GM21717 (cell line): ENCODE measurements around the gene OTUB2.

Experiments
- ATAC-seq: cut with Tn5 transposase; IDR thresholded peaks from one replicate; pipeline ENCODE4 v1.9.1; 2021; ENCODE audit warnings: mild to moderate bottlenecking, moderate library complexity; ENCODE audit not compliant: unreplicated experiment

Gene OTUB2

DNA sequence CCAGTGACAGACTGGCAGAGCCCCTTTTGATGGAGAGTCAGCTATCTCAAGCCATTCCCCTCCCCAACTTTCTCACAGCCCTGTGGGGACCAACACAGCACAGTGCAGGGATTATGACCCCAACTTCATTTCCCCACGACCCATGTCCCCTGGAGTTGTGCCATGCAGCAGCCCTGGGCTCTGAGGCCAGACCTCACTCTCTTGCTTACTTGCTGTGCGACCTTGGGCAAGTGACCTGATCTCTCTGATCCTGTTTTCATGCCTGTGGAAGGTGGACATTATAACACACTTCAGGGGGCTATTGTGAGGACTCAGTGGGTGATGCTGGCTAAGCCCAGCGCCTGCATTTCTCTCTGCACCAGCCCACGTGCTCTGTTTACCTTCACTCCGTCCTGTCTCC is 14.1 kb downstream of the OTUB2 start:
- no peak for ATAC-seq

DNA sequence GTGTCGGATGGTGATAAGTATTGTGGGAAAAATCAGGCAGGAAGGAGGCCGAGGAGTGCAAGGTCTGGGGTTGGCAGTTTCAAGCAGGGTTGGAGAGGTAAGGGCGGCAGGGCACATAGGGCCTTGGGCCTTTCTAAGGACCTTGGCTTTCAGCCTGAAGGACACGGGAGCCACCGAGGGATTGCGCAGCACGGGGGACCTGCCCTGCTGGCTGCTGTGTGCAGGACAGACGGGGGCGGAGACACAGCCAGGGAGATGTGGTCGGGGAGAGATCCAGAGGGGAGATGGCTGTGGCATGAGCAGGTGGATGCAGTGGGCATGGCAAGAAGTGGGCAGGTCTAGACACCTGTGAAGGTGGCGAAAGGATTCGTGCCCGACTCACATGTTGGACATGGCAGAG is 14.7 kb downstream of the OTUB2 start:
- no peak for ATAC-seq

DNA sequence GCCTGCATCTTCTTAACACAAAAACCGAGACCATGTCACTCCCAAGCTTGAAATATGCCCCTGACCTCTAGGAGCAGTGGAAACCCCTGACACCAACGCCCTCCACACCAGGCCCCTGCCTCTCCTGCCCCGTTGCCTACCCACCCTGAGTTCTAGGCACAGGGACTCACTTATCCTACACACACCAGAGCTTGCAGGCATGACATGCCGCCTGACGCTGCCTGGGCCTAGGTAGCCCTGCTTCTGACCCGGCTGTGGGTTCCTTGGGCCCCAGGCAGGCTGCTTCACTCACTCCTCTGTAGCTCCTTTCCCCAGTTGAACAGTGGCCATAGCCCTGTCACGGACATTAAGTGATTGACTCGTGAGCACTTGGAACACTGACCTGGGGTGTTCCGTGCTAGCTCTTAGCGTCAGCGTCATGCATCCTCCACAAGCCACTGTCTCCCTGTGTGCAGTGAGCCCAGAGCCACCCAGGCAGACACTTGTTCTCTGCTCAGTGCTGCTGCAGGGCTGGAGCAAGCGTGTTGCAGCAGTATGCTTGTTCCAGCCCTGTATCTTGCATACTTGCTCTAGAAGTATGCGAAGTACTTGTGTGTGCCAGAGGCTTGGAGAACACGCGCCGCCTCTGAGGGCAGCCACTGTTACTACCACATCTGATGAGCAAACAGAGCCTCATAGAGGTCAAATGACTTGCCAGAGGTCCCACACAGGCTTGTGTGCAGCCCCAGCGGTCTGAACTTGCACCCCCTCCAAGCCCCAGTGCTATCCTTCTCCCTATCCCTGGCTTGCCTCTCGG is 15.6 kb downstream of the OTUB2 start:
- no peak for ATAC-seq

DNA sequence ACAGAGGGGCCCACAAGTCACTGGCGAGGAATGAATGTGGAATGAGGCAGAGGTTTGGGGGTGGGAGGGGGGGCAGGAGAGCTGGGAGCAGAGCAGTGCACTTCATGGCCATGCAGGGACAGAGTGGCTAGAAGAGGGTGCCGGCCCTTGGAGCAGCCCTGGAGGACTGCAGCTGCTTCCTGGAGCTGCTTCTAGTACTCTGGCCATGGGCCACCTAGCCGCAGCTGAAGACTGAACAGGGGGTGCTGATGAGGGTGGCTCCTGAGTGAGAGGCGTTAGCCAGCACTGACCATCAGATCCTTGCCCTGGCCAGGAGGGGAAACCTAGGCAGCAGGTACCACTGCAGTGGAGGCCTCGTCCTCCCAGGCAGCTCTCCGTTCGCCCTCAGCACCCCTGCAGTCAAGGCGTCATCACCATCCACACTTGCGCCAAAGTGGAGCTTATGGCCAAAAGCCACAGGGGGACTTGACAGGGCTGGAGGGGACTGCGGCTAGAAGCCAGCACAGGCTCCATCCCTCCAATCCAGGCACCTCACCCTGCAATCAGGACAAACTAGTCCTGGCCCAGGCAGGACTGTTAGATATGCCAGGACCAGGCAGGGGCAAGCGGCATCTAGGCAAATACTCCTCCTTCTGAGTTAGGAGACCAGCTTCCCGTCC is 16.4 kb downstream of the OTUB2 start:
- no peak for ATAC-seq

DNA sequence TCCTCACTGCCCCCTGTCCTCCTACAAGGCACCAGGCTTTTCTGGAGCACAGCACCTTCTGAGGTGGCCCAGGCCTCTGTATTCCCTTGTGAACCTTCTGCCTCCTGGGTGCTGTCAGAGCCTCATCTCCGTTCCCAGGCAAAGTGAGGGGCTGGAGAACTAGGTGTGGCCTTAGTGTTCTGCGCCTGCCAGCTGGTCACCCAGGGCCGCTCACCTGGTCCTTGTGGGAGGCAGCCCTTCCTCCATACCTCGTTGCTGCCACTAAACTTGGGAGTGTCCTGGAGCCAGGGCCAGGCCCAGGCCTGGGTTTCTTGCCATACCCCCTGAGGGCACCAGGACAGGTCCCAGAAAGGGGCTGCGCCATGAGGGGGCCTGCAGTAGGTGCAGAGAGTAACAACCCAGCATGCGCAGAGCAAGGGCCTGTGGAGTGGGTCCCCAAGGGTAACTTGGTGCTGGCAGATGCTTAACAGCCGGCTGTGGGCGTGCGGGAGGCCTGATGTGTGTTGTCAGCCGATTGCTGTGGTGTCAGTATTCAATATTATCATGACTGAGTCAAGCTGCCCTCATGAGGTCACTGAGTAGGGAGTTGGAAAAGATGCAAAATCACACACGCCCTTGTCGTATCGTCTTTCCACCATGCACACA is 17.1 kb downstream of the OTUB2 start:
- no peak for ATAC-seq

DNA sequence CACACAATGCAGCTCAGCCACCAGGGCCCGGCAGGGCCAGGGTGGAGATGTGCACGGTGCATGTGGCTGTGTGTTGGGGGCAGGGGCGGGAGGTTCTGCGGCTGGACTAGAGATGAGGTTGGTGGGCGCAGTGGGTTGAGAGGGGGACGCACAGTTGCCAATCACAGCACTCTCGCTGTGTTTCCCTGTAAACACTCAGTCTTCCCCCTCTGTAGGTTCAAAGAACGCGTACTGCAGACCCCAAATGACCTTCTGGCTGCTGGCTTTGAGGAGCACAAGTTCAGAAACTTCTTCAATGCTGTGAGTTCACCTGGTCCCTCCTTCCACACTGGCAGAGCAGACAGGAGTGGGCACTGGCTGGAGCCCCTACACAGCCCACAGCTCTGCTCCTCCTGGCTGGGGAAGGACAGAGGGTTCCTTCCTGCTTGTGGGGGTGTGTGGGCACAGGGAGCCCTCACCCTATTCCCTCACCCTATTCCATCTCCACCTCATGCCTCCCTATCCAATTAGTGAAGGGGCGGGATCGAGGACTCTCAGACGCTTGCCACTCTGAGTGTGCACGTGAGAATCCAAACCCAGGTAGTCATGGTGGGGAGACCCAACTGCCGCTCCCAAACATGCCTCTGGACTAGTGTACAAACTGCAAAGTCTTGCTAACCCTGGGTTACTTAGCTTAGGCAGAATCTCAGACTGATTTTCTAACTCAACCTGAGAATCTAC is 17.8 kb downstream of the OTUB2 start:
- no peak for ATAC-seq

DNA sequence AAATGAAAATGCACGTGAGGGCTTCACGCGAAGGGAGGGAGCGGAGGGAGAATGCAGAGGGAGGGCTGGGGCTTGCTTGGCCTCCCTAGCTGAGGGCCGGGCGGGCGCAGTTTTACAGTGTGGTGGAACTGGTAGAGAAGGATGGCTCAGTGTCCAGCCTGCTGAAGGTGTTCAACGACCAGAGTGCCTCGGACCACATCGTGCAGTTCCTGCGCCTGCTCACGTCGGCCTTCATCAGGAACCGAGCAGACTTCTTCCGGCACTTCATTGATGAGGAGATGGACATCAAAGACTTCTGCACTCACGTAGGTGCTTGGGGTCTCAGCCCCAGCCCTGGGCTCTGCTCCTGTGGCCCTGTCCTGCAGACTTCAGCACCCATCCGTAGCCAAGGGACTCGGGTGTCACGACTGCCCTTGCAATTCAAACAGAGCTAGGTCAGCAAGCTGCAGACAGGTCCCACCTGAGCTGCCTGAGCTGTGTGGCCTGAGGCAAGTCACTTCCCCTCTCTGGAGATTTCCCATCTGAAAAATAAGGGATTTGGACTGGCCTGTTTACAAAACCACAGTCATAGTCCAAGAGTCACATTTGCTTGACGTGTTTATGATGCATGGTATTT is 18.4 kb downstream of the OTUB2 start:
- ATAC-seq: no peak

DNA sequence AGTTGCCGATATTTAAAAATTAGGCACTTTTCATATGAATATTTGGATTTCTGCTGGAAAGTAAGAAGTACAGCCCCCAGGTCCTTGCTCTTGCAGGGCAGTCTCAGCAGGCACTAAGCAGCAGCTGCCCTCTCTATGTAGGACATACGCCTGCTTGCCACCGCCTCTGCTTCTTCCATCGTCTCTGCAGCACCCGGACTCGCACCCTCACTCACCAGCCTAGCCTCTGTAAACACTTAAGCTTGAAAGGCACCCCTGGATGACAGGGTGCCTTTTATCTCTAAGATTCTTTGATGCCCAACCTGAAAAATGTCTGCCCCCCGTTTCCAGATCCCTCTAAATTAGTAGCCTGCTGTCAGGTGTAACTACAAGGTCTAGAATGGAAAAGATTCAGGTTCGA is 19.0 kb downstream of the OTUB2 start:
- no peak for ATAC-seq

DNA sequence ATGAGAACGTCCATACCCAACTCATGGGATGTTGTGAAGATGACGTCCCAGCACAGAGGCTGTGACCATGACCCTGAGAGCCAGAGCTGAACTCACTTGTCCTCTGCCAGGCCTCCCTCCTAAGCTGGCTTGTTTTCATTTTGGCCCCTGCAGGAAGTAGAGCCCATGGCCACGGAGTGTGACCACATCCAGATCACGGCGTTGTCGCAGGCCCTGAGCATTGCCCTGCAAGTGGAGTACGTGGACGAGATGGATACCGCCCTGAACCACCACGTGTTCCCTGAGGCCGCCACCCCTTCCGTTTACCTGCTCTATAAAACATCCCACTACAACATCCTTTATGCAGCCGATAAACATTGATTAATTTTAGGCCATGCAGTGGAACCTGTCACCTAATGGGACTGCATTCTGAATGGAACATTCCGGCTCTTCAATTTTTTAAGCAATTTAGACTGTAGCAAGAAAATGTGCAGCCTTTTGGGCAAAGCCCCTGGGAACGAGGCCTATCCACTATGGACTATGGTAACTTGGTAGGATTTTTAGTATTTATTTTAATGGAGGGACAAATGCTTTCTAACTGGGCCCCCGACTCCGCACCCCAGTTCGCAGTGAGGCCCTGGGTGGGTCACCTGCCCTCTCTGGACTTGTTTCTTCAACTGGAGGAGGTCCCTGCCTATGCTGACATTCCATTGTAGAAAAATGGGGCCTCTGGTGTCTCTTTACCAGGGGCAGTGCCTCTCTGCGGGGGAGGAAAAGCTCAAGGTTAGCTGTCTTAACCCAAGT is 19.6 kb downstream of the OTUB2 start:
- no peak for ATAC-seq

DNA sequence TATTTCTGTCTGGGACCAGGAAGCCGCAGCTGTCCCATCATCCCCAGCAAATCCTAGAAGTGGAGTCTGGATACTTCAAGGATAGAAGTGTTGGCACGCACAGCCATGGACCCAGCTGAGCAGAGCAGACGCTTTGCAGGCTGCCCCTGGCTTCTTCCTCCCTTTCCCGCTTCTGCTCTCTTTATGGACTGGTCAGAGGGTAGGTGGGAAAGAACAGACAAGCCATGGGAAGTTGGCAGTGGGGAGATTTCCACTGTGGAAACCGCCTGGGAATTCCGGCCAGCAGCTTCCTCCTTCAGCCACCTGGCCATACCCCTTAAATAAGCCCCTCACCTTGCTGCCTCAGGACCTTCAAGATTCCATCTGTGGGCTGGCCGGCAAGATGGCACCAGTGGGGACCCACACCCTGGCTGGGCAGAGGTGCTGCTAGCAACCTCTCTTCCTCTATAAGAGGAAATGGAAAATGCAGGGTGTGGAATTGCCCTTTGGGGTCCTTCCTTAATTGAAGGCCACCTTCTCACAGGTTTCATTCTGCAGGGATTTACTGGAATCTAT is 20.6 kb downstream of the OTUB2 start:
- no peak for ATAC-seq

DNA sequence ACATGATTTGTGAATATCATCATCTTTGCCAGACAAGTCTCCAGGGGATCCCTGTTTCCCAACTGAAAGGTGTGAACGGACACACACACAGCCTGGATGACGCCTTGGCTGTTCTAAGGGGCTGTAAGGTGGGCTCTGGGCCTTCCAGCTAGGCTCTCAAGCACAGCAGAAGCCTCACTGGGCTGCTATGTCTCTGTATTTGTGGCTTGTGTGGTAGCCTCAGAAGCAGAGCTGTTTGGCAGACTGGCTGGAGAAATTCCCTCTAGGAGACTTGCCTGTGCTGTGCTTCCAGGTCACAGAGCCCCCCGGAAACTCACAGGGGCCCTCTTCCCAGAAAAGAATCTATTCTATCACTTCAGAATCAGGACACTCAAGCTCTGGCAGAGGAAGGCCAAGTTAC is 21.4 kb downstream of the OTUB2 start:
- no peak for ATAC-seq

DNA sequence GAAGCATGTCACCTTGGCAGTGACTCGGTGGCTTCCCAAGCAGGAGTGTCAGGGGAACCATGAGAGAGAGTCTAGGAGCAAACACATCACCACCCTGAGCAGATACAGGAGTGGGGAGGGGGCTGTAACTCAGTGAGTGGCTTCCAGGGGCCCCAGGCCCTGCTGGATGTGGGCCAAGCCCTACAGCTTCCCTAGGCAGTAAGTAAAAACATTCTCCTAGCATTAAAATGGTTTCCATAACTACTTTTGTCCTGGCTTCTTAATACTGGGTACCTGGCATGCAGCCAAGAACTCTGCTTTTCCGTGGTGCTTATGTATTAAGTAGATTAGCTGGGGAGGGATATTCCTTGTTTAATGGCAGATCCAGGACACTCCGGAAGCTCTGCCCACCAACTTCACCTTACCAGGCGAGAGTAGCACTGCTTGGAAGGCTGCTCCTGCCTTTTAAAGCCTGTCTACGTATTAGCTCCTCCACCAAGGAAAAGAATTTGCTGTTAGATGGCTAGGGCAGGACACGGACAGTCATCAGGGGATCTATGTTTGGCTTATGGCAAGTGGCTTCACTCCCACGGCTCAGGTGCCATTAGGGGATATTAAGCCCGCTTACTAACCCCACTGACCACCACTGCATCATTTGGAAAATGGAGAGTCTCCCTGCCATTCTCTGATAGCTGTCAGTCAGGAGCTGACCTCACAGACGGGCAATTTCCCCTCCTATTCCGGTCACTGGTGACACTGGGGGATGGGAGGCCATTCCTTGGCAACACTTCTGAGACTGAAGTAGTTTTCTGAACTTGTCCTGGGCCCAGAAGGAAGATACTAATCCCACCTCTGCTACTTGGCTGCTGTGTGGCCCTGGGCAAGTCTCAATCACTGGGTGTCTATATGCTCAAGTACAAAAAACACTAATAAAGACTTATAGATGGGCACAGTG is 22.8 kb downstream of the OTUB2 start:
- no peak for ATAC-seq

DNA sequence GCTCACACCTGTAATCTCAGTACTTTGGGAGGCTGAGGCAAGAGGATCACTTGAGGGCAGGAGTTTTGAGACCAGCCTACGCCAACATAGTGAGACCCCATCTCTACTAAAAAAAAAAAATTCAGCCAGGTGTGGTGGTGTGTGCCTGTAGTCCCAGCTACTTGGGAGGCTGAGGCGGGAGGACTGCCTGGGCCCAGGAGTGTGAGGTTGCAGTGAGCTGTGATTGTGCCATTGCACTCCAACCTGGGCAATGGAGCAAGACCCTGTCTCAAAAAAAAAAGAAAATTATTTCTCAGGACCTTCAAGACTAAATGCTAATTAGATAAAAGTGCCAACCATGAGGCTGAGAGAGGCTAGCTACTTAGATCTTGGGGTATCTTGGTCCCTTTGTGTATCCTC is 23.5 kb downstream of the OTUB2 start:
- no peak for ATAC-seq

DNA sequence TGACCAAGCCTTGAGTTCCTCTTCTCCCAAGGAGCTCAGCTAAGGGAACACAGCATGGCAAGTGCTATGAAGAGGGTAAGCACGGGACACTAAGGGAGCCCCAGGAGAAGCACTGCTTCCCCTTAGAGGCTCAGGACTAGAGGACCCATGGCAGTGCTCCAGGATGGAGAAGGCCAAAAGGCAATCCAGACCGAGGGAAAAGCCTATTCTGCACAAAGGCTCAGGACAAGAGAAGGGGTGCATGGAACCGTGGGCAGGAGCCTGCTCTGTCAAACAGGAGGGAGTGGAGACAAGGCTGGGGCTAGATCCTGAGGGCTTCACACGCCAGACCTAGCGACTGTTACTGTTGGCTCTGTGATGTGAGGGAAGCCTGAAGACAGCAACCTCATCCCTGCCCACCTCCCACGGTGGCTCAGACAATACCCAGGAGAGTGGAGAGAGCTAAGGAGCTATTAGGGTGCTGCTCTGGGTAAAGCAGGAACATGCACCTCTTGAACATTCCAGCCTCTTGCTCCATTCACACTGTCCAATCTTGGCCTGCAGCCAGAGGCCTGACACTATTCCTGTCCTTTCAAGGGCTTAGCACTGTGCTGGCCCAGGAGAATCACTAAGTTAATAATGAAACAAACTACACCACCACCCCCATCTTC is 24.2 kb downstream of the OTUB2 start:
- no peak for ATAC-seq

DNA sequence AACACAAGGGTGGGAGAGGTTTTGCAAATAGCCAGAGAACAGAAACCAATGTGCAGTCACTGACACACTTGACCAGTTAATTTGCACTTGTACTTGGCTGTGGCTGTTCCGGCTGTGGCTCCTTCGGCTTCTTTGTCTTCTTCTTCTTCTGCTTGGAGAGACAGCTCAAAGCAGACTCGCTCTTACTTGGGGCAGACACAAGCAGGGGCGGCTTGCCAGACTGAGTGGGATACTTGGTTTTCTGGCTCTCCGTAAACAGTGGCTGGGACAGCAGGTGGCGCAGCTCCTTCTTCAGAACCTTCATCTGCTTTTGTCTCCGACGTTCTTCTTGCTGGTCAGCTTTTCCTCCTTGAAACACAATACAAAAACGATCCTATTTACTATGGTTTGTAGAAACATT is 25.0 kb downstream of the OTUB2 start:
- ATAC-seq: no peak

DNA sequence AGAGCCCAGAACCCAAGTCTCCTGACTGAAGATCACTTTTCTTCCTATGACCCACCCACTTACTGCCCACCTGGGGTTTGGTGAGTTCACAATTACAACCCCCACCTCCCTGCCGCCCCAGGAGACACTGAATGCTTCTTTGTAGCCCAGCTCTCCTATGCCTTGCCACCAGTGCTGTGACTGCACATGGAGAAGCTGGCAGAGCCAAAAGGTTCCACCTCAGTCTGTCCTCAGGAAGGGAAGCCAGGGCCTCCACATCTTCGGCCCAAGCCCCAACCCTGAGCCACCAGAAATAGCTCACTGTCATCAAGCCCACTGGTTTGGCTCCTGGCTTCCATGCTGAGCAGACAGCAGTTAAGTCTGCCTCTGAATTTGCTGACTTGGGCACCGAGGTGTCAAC is 25.6 kb downstream of the OTUB2 start:
- ATAC-seq: no peak

DNA sequence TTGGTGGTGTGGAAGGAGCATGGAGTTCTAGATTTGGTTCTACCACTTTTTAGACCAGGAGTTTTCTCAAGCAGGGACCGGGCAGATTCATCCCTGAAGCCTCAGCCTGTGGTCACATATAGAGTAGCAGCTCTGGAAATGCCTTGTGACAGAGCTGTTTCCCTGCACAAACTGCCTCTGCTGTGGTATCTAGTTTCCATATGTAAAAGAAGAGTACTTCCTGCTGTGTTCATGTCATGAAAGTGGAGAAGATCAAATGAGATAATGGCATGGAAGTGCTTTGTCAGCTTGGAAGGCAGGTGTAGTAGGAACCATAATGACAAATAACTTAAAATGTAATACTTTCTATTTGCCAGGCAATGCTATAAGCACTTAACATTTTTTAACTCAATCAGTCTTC is 26.1 kb downstream of the OTUB2 start:
- ATAC-seq: no peak

DNA sequence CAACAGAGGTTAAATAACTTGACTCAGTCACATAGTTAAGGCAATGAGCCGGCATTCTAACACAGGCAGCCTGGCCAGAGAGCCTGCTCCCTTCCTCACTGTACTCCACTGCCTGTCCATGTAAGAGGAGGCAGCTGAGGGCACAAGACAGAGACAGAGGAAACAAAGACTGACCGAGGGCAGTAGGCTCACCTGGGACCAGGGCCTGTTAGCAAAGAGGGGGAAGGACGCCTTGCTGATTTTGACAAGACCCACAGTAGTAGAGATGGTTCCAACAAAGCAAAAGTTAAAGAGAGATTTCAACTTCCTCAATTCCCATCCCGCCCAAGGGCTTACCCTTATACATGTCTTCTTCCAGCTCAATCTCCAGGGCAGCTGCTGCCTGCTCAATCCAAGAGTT is 26.5 kb downstream of the OTUB2 start:
- ATAC-seq: no peak
